ENCODE measurements around the gene EIF3I.

EIF3I gene

DNA sequence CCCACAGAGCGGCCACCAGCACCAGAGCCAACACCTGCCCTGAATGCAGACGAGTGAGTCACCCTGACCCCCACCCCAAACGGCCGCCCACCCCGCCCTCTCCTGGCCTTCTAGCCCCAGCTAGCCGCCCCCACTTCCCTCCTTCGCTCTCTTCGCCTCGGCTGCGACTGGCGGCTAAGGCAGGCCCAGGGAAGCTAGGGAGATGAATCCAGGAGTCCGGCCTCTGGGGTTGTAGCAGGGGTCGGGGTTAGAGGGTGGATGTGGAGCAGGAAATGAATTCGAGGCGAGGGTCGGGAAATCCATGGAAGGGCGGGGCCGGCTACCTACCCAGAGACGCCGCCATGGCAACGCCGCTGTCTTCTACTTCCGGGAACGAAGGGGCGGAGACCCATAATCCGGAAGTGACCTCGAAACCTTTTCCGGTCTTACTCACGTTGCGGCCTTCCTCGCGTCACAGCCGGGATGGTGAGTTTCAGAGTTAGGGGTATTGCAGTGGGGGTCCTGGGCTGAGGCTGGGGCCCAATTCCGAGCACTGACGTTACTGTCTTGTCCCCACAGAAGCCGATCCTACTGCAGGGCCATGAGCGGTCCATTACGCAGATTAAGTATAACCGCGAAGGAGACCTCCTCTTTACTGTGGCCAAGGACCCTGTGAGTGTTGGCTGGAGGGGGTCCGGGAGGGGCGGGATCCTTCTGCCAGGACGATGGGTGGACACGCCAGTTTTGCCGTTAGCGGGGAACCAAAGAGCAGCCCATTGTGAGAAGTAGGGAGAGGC, at the start of gene EIF3I, which contains the start of gene TMEM234:
Gene EIF3I (plus strand): TSS at position 428 of the 776 bp plus-strand sequence. CDS start 35 bp downstream, at position 463.
Gene TMEM234 (minus strand): TSS at position 374 of the 776 bp plus-strand sequence. CDS start 31 bp downstream, at position 343.
- peak; percentile 94 for DNase-seq (ENCODE audit: low spot score)

GRCh38 chr1:32172621-32173245, 49.5 kb upstream of the EIF3I start:
- DNase-seq (ENCODE audit: low spot score): no peak

GRCh38 chr1:32178380-32179192, 43.6 kb upstream of the EIF3I start:
- no peak for DNase-seq (ENCODE audit: low spot score)

- DNase-seq (ENCODE audit: low spot score): no peak
These were observed 43.1 kb upstream of the EIF3I start for GRCh38 chr1:32179193-32179442.

DNA sequence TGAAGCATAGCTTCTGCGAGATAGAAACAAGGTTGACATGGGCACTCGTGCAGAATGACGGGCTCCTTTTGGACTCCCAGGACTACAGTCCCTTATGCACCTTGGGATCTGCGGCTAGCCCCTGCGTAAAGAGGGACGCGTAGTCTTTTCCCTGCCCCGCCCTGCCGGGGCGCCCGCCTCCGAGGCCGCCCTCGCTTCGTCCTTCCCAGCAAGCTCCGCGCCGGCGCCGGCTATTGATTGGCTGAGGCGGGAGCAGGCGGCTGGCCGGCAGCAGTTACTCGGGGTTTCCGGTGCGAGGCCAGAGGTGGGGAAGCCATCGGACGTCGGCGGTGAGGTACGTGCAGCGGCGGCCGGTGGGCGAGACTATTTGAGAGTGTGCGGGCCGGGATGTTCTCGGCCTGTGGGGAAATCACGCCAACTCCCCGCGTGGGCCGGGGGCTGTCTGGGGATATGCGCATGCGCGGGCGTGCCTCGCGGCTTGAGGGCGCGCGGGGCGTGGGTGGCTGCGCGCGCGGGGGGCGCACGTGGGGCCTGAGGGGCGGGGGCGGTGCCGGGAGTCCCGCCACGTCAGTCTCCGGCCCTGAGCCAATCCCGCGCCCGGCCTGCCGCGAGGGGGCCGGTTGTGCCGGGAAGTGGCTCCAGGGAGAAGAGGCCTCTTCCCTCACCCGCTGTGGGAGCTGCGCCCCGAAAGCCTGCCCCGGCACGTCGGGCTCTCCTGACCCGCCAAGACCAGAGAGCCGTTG, 42.6 kb upstream of the EIF3I start, which contains the start of gene TXLNA:
Gene TXLNA (plus strand): TSS at position 233 of the 743 bp plus-strand sequence. CDS start 671 bp downstream, outside the sequence.
- DNase-seq (ENCODE audit: low spot score): peak; percentile 86

DNA sequence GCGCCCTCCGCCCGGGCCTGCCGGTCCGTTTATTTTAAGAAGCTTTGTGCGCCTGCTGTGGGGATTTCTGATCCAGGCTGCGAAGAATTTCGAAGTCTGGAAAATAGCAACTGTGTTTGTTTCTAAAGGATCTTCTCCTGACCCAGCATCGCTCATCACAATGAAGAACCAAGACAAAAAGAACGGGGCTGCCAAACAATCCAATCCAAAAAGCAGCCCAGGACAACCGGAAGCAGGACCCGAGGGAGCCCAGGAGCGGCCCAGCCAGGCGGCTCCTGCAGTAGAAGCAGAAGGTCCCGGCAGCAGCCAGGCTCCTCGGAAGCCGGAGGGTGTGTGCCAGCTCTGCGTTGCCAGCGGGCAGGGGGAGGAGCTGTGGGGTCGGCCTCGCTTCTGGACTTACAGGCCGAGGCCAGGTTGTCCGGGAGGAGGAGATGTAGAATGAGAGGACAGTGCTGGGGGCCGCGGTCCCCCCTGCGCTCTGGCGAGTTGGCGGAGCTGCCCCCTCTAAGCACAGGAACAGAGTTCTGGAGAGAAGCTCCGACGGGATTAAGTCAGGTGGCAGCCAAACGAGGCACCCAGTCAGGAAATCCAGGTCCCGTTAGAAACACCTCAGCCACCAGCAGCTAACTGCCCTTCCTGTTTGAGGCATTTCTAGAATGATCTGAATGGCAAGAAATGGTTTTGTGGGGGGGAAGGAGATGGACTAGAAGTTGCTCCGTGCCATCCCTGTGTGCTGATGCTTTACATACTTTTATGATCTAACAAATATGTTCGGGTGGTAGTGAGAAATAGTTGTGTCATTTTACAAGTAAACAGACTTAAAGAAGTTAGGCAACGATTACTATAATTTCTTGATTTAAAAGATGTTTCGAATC, 41.8 kb upstream of the EIF3I start:
- DNase-seq (ENCODE audit: low spot score): peak; percentile 35

DNA sequence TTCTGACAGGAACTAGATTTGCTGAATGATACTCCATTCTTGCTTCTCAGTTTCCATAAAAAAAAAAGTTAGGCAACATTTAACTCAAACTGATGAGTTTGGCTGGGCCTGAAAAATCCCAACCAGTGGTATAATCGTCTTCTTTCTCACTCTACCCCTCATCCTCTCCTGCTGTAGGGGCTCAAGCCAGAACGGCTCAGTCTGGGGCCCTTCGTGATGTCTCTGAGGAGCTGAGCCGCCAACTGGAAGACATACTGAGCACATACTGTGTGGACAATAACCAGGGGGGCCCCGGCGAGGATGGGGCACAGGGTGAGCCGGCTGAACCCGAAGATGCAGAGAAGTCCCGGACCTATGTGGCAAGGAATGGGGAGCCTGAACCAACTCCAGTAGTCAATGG, 41.1 kb upstream of the EIF3I start:
- no peak for DNase-seq (ENCODE audit: low spot score)

DNA sequence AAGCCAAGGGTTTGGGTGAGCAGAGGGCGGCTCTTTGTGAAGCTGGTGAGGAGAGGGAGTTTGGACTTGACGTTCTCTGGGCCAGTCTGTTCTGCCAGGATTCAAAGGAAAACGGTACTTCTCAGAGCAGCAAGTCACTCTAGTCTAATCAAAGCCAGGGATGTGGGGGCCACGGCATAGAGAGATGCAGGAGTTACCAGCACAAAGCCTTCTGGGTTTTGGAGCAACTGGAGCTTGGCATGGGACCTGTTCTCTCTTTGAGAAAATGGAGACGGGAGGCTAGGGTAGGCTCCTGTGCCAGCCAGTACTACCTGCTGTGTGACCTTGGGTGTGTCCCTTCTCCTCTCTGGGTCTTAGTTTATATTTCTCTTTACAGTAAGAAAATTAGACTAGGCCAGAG, 40.6 kb upstream of the EIF3I start:
- no peak for DNase-seq (ENCODE audit: low spot score)

GRCh38 chr1:32182060-32182459, 40.1 kb upstream of the EIF3I start:
- DNase-seq (ENCODE audit: low spot score): no peak

GRCh38 chr1:32184650-32185049, 37.6 kb upstream of the EIF3I start:
- no peak for DNase-seq (ENCODE audit: low spot score)

DNA sequence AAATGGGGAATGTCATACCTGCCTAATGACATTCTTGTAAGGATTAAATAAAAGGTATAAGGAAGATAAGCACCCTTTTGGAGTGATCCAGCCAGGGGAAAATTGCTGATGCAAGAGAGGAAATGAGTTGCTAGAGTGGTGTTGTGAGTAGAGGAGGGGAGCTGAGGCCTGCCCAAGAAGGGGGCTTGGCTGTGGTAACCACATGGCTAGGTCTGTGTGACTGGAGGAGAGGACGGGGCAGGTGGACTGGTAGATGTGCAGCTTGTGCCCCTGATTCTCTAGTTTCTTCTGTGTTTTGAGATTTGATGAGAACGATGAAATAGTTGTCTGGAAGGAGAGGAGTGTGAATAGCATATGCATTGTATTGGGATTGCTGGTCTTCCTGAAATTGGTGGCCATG, 36.1 kb upstream of the EIF3I start:
- no peak for DNase-seq (ENCODE audit: low spot score)

DNA sequence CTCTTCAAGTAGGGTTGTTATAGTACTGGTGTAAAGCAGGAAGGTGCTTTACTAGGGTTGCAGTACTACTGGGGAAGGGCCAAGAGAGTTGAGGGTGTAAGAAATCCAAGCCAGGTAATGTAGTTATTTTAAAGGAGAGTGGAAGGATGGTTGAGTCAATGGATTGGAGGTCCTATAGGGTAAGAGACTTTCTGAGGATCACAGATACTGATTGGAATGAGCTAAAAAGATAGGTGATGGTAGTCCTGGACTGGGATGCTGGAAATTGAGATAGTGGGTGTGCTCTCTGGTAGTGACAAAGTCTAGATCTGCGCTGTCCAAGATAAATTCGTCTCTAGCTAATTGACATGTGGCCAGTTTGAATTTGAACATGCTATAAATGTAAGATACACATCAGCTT, 35.7 kb upstream of the EIF3I start:
- DNase-seq (ENCODE audit: low spot score): no peak

DNA sequence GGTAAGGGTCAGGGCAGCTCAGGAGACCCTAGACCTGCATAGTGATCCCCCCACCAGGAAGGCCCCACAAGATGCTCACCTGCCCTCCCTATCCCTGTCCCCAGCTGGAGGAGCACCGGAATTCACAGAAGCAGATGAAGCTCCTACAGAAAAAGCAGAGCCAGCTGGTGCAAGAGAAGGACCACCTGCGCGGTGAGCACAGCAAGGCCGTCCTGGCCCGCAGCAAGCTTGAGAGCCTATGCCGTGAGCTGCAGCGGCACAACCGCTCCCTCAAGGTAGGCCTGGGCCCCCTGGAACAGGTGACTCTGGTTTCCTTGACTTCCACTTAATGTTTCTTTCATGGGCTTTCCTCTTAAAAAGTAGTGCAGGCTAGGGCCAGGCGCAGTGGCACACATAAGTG, 34.4 kb upstream of the EIF3I start:
- DNase-seq (ENCODE audit: low spot score): no peak

GRCh38 chr1:32192220-32192948, 29.8 kb upstream of the EIF3I start:
- DNase-seq (ENCODE audit: low spot score): no peak

DNA sequence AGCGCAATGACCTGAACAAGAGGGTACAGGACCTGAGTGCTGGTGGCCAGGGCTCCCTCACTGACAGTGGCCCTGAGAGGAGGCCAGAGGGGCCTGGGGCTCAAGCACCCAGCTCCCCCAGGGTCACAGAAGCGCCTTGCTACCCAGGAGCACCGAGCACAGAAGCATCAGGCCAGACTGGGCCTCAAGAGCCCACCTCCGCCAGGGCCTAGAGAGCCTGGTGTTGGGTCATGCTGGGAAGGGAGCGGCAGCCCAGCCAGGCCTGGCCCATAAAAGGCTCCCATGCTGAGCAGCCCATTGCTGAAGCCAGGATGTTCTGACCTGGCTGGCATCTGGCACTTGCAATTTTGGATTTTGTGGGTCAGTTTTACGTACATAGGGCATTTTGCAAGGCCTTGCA, 27.2 kb upstream of the EIF3I start:
- no peak for DNase-seq (ENCODE audit: low spot score)

DNA sequence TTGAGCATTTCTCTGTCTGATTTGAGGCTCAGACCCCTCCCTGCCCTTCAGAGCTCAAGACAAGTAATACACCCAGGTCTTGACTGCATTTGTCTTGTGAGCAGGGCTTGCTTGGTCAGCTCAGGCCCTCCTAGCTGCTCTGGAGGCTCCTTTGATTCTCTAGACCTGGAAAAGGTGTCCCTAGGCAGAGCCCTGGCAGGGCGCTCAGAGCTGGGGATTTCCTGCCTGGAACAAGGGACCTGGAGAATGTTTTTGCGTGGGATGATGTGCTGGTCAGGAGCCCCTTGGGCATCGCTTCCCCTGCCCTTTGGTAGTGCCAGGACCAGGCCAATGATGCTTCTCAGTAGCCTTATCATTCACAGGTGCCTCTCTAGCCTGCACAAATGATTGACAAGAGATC, 26.7 kb upstream of the EIF3I start:
- no peak for DNase-seq (ENCODE audit: low spot score)

- DNase-seq (ENCODE audit: low spot score): no peak
These were observed 26.0 kb upstream of the EIF3I start for GRCh38 chr1:32195972-32196823.

GRCh38 chr1:32197074-32197473, 25.1 kb upstream of the EIF3I start:
- DNase-seq (ENCODE audit: low spot score): no peak

DNA sequence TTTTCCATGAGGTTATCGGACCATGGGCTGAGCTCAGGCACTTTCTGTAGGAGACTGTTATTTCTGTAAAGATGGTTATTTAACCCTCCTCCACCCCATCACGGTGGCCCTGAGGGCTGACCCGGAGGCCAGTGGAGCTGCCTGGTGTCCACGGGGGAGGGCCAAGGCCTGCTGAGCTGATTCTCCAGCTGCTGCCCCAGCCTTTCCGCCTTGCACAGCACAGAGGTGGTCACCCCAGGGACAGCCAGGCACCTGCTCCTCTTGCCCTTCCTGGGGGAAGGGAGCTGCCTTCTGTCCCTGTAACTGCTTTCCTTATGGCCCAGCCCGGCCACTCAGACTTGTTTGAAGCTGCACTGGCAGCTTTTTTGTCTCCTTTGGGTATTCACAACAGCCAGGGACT, 24.4 kb upstream of the EIF3I start:
- DNase-seq (ENCODE audit: low spot score): no peak
